NCI-H1092 (cell line): ENCODE measurements around the gene ZNF277.

ENCODE experiments used
- DNase-seq: peaks from one replicate; lab custom pipeline; 2025; lab: John Stamatoyannopoulos, UW

The ZNF277 gene

DNA sequence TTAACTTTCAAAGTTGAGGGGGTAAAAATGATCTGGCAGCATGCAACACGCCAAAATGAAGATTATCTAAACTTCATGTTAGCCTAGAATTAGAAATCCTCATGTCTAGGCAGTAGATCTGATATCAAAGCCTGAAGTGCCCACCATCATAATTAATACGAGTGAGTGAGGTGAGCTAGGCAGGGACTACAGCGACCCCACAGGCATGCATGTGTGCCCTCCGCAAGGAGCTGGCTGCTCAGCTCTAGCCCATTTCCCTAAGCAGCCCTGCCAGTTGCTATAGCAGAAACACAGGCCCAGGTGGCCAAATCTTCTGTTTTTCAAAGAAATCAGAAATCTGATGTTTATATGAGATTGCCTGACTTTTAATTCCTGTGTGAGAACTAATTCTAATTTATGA lies 150.6 kb downstream of the ZNF277 start:
- no peak for DNase-seq

DNA sequence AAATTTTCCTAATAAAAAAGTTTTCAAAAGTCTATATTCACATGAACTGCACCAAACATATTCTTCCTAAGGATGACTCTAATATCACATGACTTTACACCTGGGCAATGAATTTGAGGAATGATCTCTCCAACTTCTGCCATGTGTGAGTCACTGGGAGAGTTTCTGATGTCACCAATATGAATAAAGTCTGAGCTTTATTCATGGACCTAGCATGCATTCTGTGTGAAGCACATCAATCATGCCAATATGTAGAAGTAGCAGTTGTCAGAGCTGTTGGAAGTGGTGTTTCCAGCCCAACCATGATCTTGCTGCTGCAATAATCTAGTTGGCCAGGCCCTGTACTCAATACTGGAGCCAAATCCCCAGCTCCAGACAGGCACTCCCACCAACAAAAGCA lies 152.0 kb downstream of the ZNF277 start:
- DNase-seq: no peak

DNA sequence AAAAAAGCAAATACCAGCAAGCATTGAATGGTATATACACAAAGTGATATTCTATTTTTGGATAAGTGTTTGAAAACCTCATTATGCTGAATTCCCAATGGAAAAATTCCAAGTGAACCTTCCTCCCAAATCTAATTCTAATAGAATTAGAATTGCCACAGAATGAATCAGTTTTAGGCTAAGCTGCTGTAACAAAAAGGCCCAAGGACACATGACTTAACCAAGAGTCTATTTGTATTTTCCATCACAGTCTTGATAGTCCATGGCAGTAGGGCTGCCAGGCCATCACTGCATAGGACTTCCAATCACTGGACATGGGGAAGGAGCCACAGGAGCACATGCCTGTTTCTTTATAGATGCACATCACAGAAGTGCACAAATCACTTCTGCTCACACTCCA lies 152.6 kb downstream of the ZNF277 start:
- DNase-seq: no peak

DNA sequence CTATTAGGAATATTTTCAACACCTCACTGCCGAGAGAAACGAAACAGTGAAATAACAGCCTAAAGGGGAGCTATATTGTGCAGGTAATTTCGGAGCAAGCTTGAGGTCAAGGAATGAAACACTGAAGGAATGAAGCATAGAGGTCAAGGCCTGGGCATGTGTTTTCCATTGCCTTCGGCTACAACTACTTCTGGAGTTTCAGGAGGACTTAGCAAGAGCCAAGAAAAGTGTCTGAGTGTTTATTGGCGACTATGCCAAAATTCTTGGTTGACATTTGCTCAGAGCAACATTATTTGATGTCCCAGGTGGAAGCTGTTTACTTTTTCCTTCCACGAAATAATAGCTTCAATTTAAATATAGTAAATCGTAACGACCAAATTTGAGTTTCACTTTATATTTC lies 154.2 kb downstream of the ZNF277 start:
- no peak for DNase-seq

DNA sequence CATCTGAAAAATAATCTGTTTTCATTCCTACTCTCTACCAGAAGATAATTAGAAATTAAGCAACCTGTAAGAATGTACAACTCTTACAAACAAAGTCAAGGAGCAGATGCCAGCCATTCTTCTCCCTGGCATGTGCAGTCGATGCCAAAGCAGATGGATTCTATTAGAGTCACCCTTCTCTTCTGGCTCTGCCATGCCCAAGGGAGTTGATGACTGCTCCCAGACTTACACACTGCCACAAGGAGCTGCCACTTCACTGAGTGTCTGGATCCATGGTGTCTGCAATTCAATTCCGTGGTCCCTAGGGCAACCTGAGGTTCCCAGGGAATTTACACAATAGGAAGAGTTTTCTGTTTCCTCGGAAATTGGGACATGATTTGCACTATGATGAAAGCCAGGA lies 154.7 kb downstream of the ZNF277 start:
- no peak for DNase-seq

DNA sequence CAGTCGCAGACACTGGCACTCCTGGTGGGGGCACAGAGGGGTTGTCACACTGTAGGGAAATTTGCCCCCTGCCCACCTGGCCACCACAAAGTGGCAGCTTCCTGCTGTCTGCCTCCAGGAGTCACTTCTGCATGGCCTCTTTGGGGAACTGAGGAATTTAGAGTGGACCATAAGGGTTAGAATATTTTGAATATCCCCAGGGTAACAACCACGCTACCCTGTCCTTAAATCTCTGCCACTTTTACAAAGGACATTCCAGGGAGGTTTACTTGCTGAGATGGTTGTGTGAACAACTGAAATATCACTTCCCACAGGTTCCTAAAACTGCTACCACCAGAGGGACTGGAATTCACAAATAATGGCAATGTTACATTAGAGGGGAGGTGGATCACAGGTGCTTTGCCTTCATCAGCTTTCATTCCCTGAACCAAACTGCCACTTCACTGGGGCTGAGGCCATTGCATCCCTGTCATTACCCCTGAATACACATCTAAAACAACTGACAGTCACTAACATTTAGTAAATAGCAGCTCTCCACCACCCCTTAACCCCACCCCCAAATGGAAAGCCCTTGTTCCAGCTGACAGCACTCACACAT lies 155.7 kb downstream of the ZNF277 start:
- DNase-seq: peak; percentile 72

DNA sequence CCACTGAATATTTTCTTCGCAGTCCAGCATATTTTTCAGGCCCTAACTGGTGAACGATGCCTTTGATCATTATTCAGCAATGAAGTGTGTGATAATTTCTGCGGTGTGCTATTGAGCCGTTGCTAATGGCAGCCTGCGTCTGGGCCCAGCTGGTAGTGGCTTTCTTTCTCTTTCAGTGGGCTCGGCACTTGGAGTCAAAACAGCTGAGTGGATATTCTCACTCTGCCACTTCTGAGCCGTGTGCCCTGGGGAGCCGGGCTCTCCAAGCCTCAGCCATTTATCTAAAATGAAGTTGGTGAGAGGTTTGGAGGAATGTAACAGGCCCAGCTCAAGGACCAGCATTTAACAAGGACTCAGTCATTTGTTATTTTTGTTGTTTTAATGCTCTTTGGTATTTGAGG lies 156.2 kb downstream of the ZNF277 start:
- DNase-seq: peak; percentile 86

DNA sequence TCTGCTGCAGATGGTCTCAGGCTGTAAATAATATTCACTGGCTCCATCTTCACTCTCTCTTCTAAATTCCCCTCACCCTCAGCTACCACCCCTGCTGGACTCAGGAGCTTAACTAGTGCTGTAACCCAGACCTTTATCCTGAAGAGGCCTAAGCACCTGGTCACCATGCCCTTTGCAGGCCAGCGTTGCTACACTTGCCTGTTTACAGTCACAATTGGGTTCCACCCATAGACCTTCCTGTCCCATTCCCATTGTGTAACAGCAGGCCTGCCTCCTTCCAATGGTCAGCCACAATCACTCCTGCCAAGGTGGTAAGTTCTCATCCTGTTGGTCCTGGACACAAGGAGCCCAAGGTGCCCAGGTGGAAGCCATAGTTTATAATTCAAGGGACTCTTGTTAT lies 157.9 kb downstream of the ZNF277 start:
- no peak for DNase-seq

DNA sequence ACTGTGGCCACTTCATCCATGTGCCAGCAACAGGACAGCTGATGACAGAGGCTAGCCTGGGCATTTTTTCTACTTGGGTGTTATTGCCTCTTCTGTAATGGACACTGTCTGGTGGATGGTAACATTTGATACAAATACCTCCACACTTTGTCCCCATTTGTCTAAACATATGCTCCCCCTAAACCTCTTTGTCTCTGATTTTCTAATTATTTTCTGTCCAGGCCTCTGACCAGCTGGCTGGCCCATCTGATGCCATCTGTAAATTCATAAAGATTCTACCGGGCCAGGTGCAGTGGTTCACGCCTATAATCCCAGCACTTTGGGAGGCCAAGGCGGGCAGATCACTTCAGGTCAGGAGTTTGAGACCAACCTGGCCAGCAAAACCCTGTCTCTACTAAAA lies 159.1 kb downstream of the ZNF277 start:
- no peak for DNase-seq

DNA sequence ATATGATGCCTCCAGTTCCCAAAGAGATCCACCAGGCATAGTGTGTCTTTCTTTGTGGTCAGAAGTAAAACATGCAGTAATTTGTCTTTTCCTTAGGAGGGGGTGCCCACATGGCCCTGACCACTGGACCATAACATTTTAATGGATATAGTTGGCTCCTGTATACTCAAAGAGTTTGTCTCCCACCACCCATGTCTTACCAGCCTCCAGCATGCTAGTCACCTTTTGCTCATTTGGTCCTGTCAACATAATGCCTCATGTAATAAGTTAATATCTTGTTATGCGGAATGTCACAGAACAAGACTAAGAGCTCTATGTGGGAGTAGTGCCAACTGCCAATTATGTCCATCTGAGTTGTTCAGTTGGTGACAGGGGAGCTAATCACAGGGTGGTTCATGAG lies 160.4 kb downstream of the ZNF277 start:
- DNase-seq: no peak

DNA sequence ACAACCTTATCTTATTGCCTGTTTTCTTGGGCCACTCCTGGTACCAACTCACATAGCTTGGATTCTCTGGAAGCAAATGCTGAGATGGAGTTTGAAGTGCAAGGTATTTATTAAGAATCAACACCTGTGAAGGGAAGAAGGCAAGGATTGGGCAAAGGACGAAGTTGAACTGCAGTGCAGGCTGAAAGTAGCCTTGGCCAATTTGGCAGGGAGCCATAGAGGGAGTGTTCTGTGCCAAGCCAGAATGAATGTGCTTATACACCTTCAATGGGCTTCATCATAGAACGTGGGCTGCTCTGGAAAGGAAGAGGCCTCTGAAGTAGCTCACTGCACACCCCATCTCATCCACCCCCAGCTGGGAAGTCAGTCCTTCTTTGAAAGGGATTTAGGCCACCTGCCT lies 163.9 kb downstream of the ZNF277 start:
- peak; percentile 86 for DNase-seq

DNA sequence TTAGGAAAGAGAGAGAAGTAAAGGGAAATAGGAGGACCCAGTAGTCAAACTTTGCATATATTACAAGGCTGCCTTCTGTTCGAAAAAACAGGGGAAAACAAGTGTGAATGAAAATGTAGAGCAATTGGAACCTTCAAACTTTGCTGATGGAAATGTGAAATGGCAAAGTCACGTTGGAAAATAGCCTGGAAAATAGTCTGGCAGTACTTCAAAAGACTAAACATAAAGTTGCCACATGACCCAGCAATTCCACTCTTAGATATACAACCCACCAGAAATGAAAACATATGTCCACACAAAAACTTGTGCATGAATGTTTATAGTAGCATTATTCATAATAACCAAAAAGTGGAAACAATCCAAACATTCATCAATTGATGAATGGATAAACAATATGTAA lies 165.2 kb downstream of the ZNF277 start:
- no peak for DNase-seq

DNA sequence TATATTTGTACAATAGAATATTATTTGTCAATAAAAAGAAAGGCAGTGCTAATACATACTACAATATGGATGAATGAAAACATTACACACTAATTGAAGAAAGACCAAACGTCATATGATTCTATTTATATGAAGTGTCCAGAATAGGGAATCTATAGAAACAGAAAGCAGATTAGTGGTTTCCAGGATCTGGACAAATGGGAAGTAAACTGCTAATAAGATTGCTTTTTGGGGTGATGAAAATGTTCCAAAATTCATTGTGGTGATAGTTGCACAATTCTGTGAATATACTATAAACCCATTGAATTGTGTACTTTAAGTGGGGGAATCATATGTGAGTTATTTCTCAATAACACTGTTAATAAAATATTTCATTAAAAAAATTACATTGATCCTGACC lies 165.6 kb downstream of the ZNF277 start:
- DNase-seq: no peak

DNA sequence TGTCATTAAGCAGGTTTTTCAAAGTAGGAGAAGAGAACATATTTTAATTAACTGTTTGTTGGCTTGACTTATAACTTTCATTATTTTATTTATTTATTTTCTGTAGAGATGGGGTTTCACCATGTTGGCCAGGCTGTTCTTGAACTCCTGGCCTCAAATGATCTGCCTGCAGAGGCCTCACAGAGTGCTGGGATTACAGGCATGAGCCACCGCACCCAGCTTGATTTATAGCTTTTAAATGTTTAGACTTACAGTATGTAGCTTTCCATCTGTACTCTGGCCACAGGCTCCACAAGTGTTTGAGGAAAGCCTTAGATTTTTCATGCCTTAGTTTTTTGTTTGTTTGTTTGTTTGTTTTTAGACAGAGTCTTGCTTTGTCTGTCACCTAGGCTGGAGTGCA lies 171.1 kb downstream of the ZNF277 start:
- DNase-seq: no peak

DNA sequence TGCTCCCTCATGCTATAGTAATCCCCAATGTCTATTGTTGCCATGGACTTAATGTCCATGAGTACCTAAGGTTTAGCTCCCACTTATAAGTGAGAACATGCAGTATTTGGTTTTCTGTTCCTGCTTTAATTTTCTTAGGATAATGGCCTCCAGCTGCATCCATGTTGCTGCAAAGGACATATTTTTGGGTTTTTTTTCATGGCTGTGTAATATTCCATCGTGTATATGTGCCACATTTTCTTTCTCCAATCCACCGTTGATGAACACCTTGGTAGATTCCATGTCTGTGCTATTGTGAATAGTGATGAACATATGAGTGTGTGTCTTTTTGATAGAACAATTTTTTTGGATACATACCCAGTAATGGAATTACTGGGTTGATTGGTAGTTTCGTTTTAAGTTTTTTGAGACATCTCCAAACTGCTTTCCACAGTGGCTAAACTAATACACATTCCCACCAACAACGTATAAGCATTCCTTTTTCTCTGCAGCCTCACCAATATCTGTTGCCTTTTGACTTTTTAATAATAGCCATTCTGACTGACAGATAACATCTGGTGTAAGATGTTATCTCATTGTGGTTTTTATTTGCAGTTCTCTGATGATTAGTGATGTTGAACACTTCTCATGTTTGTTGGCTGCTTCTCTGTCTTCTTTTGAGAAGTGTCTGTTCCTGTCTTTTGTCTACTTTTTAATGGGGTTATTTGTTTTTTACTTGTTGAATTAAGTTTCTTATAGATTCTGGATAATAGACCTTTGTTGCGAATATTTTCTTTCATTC lies 175.0 kb downstream of the ZNF277 start:
- DNase-seq: no peak

DNA sequence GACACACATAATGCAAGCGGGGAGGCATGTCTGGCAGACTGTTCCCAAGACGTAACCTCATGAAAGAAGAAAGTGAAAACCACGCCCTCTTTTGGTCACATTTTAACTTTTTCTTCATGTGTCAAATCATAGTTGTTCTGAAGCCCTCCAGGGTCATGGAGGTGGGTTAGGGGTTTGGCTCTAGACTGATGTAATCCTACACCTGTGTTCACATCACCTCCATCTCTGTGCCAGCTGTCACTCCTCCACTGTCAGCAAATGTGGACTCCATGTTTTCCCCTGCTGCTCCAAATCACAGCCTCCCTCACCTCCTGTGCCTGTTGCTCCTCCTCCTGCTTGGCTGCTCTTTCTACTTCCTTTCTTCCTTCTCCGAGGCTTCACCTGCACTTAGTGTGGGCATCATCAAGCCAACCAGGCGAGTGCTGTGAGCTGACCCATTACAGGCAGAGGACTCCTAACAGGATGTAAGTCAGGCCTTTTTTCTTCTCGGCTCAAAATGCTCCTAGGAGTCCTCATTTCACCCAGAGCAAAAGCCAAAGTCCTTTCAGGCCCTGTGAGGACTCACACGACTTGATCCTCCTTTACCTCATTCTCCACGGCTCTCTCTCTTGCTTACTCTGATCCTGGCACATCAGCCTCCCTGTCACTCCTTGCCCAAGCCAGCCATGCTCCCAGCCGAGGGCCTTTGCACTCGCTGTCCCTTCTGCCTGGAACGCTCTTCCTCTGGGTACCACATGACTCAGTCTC lies 177.3 kb downstream of the ZNF277 start:
- peak; percentile 19 for DNase-seq

DNA sequence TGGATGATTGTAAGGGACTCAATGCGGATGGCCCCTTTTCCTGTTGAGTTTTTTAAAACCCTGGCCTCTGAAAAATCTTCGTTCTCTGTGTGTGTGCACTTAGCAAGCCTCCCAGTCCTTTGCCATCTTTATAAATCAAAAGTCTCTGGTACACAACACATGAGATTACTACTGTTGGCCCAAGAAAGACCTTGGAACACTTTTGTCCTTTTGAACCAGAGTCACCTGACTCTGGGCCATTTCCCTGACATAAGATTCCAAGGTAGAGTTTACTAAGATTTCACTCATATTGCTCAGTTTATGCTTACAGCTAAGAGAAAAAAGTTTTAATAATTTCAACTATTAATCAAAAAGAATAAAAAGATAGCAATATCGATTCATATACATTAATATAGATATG lies 179.0 kb downstream of the ZNF277 start:
- no peak for DNase-seq

DNA sequence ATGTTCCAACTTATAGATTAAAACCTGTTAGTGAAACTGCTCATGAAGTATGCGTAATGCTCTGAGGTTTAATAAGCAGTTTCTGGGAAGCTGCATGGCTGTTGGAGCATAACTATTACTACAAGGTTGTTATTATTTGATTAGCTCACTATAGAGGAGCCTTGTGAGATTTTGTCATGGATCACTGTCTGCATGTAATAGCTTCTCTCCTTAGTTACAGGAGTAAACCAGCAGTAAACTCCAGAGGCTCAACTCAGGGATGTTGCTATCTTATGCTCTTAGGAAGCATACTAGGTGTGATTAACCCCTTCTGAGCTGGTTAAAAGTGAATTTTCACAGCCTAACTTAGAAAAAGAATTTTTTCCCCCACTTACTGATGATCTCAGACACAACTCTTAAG lies 180.1 kb downstream of the ZNF277 start:
- DNase-seq: no peak

DNA sequence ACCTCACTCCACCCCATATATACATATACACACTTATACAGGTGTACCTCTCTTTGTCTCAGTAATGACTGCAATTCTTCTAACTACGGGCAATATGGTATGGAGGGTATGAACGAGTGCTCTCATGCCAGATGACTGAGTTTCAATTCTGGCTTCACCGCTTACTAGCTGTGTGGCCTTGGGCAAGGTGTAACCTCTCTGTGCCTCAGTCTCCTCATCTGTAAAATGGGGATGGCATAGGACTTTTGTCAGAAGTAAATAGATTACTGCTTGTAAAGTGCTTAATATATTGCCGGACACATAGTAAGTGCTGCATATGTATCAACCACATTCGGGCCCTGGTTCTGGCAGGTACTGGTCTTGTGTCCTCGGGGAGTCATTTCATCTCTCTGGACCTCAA lies 183.7 kb downstream of the ZNF277 start:
- DNase-seq: no peak

DNA sequence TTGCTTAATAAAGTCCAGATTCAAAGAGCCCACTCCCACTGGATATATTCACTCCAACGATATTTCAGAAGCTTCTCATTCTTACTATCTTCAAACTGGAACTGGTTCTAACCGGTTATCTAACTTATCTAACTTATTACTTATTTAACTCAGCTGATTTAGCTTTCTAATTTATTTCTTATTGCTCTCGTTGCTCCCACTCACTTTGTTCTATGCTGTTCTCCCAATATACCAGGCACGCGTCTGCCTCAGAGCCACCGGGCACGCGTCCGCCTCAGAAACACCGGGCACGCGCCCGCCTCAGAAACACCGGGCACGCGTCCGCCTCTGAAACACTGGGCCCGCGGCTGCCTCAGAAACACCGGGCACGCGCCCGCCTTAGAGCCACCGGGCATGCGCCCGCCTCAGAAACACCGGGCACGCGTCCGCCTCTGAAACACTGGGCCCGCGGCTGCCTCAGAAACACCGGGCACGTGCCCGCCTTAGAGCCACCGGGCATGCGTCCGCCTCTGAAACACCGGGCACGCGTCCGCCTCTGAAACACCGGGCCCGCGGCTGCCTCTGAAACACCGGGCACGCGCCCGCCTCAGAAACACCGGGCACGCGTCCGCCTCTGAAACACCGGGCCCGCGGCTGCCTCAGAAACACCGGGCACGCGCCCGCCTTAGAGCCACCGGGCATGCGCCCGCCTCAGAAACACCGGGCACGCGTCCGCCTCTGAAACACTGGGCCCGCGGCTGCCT lies 184.8 kb downstream of the ZNF277 start:
- peak; percentile 18 for DNase-seq

DNA sequence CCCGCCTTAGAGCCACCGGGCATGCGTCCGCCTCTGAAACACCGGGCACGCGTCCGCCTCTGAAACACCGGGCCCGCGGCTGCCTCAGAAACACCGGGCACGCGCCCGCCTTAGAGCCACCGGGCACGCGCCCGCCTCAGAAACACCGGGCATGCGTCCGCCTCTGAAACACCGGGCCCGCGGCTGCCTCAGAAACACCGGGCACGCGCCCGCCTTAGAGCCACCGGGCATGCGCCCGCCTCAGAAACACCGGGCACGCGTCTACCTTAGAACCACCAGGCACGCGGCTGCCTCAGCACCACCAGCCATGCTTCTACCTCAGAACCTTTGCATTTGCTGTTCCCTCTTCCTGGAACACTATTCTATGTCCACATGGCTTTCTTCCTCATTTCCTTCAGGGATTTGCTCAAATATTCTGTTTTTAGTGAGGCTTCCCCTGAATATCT lies 185.4 kb downstream of the ZNF277 start:
- peak; percentile 71 for DNase-seq
